Lower leg skin (tissue), 4 donors: Measurements from ENCODE around the gene CTNNA2. TPM values are rescaled to one million over a fixed set of nuclear protein-coding genes. Genes with fewer than 3 reads are reported as not detected.

Source experiments
- DNase-seq, 2 donors: peaks; one replicate each; pipeline ENCODE4 v3.0.0-alpha.2; 2019; ENCODE audit warnings: low spot score in 2 of 2
- H3K4me3 ChIP-seq: fragments of 200-600 bp; sonication (generic); 2 replicates; pipeline ENCODE4 v1.5.1; 2017; ENCODE audit warnings: mild to moderate bottlenecking, low read depth; ENCODE audit not compliant: poor library complexity, severe bottlenecking
- POLR2A ChIP-seq, 2 donors: fragments of 450-650 bp; IDR thresholded peaks; one replicate each; pipeline ENCODE4 v1.6.1; 2016 to 2017; ENCODE audit warnings: antibody characterized with exemption in 2 of 2, mild to moderate bottlenecking in 1 of 2, moderate library complexity in 1 of 2
- WGBS, 2 donors: methylation state at CpG; one replicate each; pipeline ENCODE4 v1.1.5; 2018; 5-methylcytosine and 5-hydroxymethylcytosine counted together
- intact Hi-C: fragments of 100-400 bp; cut with DNase I; formaldehyde crosslinking; loops from one replicate; pipeline ENCODE4 v1.15.0; 2023; ENCODE audit warnings: low total_unique reads
- microRNA-seq, 2 donors: library from miRNA; unstranded; fragments of <30 nt; microRNA quantifications; one replicate each; pipeline ENCODE4, GENCODE V29; 2016; ENCODE audit warnings: borderline replicate concordance in 2 of 2, borderline number of aligned reads in 1 of 2
- total RNA-seq, 4 donors: library from RNA; depleted of rRNA; stranded (reverse); fragments of >200 nt; gene quantifications; one replicate each; pipeline ENCODE4 v1.1.0, GENCODE V29; 2016
- TF ChIP-seq, protein P1 (sequence below), 3 donors: fragments of 450-650 bp; IDR thresholded peaks; one replicate each; pipeline ENCODE4 v1.5.1; 2016; ENCODE audit warnings: antibody characterized with exemption in 3 of 3, mild to moderate bottlenecking in 3 of 3, moderate library complexity in 2 of 3

Gene CTNNA2
- total RNA-seq, 4 donors from 2014 or later, result not detected

DNA sequence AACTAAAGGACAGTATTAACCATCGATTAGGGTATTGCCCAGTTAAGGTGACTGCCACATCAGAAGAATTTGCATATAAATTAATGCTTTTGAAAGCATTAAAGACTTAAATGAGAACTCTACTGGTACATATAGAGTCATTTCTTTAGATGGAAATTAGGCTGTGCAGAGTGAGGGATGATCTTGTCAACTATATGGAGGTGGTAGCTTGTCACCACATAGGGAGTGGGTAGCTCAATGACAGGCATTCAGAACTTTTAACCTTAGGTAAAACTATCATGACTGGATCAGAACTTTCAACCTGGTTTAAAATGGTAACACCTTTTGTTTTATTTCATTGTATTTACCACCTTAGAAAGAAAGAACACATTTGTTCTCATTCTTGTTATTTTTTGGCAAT lies 1176.3 kb downstream of the CTNNA2 start:
- WGBS, 2 donors, result 71 to 74% methylated on average over 1 of the region's 1 CpG
- DNase-seq, result no peak
- intact Hi-C loops, result no loop called here
- no peak for TF ChIP-seq POLR2A (IDR thresholded peaks at IDR 0.05)
- TF ChIP-seq, protein P1, sequence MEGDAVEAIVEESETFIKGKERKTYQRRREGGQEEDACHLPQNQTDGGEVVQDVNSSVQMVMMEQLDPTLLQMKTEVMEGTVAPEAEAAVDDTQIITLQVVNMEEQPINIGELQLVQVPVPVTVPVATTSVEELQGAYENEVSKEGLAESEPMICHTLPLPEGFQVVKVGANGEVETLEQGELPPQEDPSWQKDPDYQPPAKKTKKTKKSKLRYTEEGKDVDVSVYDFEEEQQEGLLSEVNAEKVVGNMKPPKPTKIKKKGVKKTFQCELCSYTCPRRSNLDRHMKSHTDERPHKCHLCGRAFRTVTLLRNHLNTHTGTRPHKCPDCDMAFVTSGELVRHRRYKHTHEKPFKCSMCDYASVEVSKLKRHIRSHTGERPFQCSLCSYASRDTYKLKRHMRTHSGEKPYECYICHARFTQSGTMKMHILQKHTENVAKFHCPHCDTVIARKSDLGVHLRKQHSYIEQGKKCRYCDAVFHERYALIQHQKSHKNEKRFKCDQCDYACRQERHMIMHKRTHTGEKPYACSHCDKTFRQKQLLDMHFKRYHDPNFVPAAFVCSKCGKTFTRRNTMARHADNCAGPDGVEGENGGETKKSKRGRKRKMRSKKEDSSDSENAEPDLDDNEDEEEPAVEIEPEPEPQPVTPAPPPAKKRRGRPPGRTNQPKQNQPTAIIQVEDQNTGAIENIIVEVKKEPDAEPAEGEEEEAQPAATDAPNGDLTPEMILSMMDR (IDR thresholded peaks at IDR 0.05), result no peak
- H3K4me3 ChIP-seq, result no peak overlapping the region

Small RNAs within 50 kb of the gene (microRNA-seq; reads per million reads assigned to microRNA genes)
- gene MIR4264 (0 reads per million in 2 donors), gene MIR8080 (0 reads per million in 2 donors)
